ENCODE data around the gene C3. TPM values are rescaled to one million over a fixed set of nuclear protein-coding genes. Genes with fewer than 3 reads are reported as not detected.

Gene C3
- total and polyA plus RNA-seq, 8 donors: 67.7 to 3,753 (median 596) TPM

DNA sequence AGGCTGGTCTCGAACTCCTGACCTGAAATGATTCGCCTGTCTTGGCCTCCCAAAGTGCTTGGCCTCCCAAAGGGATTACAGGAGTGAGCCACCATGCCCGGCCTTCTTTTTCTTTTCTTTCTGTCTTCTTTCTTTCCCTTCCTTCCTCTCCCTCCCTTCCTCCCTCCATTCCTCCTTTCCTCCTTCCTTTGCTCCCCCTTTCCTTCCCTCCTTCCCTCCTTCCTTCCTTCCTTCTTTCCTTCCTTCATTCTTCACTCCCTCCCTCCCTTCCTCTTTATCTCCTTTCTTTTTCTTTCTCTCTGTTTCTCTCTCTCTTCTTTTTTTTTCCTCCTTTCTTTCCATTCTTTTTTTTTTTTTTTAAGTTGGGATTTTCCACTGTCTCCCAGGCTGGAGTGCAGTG, 12.1 kb downstream of the C3 start:
- Histone ChIP-seq H3K27ac (no peak overlapping the region), H3K4me1 (no peaks in the 10 kb centered on the region), H3K36me3 (peaks cover 0 to 3% (median 0%) of the 10 kb centered on the region in 3 donors), H3K4me3 (no peak overlapping the region), H3K9me3 (no peaks in the 10 kb centered on the region), H3K27me3 (no peaks in the 10 kb centered on the region)
- TF ChIP-seq, protein P1, sequence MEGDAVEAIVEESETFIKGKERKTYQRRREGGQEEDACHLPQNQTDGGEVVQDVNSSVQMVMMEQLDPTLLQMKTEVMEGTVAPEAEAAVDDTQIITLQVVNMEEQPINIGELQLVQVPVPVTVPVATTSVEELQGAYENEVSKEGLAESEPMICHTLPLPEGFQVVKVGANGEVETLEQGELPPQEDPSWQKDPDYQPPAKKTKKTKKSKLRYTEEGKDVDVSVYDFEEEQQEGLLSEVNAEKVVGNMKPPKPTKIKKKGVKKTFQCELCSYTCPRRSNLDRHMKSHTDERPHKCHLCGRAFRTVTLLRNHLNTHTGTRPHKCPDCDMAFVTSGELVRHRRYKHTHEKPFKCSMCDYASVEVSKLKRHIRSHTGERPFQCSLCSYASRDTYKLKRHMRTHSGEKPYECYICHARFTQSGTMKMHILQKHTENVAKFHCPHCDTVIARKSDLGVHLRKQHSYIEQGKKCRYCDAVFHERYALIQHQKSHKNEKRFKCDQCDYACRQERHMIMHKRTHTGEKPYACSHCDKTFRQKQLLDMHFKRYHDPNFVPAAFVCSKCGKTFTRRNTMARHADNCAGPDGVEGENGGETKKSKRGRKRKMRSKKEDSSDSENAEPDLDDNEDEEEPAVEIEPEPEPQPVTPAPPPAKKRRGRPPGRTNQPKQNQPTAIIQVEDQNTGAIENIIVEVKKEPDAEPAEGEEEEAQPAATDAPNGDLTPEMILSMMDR (IDR thresholded peaks at IDR 0.05): no peak
- 71 to 90% methylated on average over 3 of the region's 3 CpGs for WGBS, 2 donors
- DNase-seq: no peak
- intact Hi-C loops (cut with DNase I): no loop called here
- FAIRE-seq: no peak
- no peak for ATAC-seq

DNA sequence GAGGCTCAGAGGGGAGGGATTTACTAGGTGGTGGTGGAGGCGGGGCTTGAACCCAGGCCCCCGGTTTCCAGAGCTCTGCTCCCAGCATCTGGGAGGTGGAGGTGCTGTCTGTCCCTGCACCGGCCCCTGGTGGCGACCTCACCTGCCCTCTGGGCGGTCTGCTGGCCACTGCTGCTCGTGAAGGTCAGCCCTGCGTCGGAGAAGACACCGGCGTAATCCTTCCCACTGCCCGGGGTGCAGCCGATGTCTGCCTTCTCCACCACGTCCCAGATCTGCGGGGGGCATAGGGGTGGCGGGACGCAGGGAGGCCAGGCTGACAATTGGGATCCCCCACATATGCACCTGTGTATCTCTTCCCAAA, 12.8 kb downstream of the C3 start:
- Histone ChIP-seq H3K4me3 (no peak overlapping the region), H3K27ac (no peak overlapping the region), H3K9me3 (no peaks in the 10 kb centered on the region), H3K36me3 (no peaks in the 10 kb centered on the region), H3K27me3 (no peaks in the 10 kb centered on the region), H3K4me1 (no peaks in the 10 kb centered on the region)
- 78 to 85% methylated on average over 16 of the region's 16 CpGs for WGBS, 2 donors
- intact Hi-C loops (cut with DNase I): no loop called here
- ATAC-seq (no peak), DNase-seq (no peak), FAIRE-seq (no peak)
- TF ChIP-seq, protein P1 (IDR thresholded peaks at IDR 0.05): no peak

DNA sequence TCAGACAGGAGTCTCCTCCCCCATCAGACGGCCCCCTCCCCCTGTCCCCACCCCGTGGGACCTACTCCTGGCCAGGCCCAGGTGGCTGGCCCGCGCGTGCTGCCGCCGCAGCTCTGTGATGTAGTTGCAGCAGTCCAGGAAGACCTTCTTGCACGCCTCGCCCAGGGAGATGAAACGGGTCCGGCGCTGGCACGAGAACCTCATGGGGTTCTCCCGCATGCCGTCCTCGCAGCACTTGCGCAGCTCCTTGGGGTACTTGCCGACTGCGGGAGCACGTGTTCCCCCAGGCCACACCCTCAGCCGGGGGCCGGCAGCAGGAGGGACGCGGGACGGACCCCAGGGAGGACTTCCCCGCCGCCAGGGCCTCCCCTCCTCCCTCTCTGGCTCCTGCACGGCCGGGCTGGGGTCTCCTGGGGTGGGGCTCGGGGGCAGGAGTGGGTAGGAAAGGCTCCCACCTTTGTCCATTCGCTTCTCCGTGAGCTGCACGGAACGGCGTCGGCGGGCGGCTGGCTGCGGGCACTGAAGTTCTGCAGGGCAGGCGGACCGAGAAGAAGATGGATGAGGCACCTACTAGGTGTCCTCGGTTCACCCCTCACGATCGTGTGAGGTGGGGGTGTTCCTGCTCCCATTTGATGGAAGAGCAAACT, 13.3 kb downstream of the C3 start:
- Histone ChIP-seq H3K27ac (no peak overlapping the region), H3K27me3 (no peaks in the 10 kb centered on the region), H3K4me1 (no peaks in the 10 kb centered on the region), H3K9me3 (no peaks in the 10 kb centered on the region), H3K36me3 (peaks cover 0 to 2% (median 0%) of the 10 kb centered on the region in 3 donors), H3K4me3 (no peak overlapping the region)
- no peak for FAIRE-seq
- 78 to 88% methylated on average over 42 to 44 of the region's 44 CpGs for WGBS, 2 donors
- TF ChIP-seq, protein P1 (IDR thresholded peaks at IDR 0.05): no peak
- DNase-seq: no peak
- intact Hi-C loops (cut with DNase I): no loop called here
- ATAC-seq: no peak

DNA sequence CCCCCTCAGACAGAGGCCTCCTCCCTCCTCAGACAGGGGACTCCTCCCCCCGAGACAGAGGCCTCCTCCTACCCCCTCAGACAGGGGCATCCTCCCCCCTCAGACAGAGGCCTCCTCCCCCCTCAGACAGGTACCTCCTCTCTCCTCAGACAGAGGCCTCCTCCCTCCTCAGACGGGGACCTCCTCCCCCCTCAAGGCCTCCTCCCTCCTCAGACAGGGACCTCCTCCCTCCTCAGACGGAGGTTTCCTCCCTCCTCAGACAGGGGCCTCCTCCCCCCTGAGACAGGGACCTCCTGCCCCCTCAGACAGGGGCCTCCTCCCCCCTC, 13.9 kb downstream of the C3 start:
- H3K4me3 ChIP-seq: no peak overlapping the region
- H3K4me1 ChIP-seq: no peaks in the 10 kb centered on the region
- no peak for FAIRE-seq
- peaks cover 0 to 3% (median 0%) of the 10 kb centered on the region in 3 donors for H3K36me3 ChIP-seq
- TF ChIP-seq, protein P1 (IDR thresholded peaks at IDR 0.05): no peak
- H3K27me3 ChIP-seq: no peaks in the 10 kb centered on the region
- peak in 1 of 4 donors; percentile 4 for ATAC-seq
- no peaks in the 10 kb centered on the region for H3K9me3 ChIP-seq
- intact Hi-C loops (cut with DNase I): no loop called here
- 59 to 69% methylated on average over 3 of the region's 3 CpGs for WGBS, 2 donors
- no peak overlapping the region for H3K27ac ChIP-seq
- no peak for DNase-seq

DNA sequence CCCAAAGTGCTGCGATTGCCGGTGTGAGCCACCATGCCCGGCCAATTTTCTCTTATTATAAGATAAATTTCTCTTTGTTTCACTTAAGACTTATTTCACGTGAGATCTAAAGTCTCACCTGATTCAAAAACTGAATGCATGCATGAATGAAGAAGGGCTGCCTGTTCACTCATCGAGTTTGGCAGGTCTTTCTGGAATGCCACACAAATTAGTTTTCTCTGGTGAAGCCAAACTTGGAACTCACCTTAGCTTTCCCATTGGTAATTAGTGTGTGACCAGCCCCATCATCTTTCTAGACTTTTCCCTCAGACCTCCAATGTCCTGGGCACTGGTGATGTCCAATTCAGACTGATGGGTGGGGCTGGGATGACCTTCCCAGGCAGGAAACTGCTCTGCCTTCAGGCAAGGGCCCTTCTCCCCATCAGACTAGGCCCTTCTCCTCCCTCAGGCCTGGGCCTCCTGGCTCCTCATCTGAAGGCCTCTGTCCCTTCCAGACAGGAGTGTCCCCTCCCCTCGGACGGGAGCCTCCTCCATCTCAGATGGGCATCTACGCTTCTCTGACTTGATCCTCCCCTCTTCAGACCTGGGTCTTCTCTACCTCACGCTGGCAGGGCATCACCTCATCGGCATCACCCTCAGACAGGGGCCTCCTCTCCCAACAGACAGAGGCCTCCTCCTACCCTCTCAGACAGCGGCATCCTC, 14.4 kb downstream of the C3 start:
- no peaks in the 10 kb centered on the region for H3K4me1 ChIP-seq
- H3K36me3 ChIP-seq: peaks cover 0 to 3% (median 0%) of the 10 kb centered on the region in 3 donors
- FAIRE-seq: no peak
- no peak overlapping the region for H3K4me3 ChIP-seq
- intact Hi-C loops (cut with DNase I): no loop called here
- H3K27me3 ChIP-seq: no peaks in the 10 kb centered on the region
- no peak for ATAC-seq
- peak in 1 of 6 donors; percentile 48 for DNase-seq
- no peaks in the 10 kb centered on the region for H3K9me3 ChIP-seq
- WGBS, 2 donors: 77 to 86% methylated on average over 11 of the region's 11 CpGs
- TF ChIP-seq, protein P1 (IDR thresholded peaks at IDR 0.05): no peak
- H3K27ac ChIP-seq: no peak overlapping the region

All from pancreas (tissue), 10 donors.